ENCODE measurements around the gene SSR4. TPM values are rescaled to one million over a fixed set of nuclear protein-coding genes. Genes with fewer than 3 reads are reported as not detected.

SSR4 gene
- total and polyA plus RNA-seq, 2 of the 8 experiments (the other 6 are each of a cell fraction or from before 2014, with no cell fraction given) = 168 to 642 TPM

GRCh38 chrX:153800746-153801145 is 6.3 kb downstream of the SSR4 start:
- H3K4me1 ChIP-seq (replicated peaks in 1 of 4; ENCODE audit: control insufficient read depth in 3 of 4, insufficient read depth in 4 of 4, low read length in 3 of 4) = peaks cover 0 to 8% (median 2%) of the 10 kb centered on the region in 4 experiments; a peak in 2 of 7 replicates
- no peak for DNase-seq (ENCODE audit: low read depth in 1 of 2, low spot score in 2 of 2)

More at GRCh38 chrX:153800746-153801145, 6.3 kb downstream of the SSR4 start:
- Histone ChIP-seq H3K79me1 (ENCODE audit: low read depth, low read length) (no peaks in the 10 kb centered on the region; the same call in none of the 2 replicates), H3K14ac (ENCODE audit: insufficient read length) (no peak overlapping the region), H3K79me2 (ENCODE audit: control insufficient read depth in 1 of 2, insufficient read depth in 2 of 2, low read length in 2 of 2) (peaks cover 0 to 4% of the 10 kb centered on the region in 2 experiments; a peak in 1 of 4 replicates), H2BK5ac (ENCODE audit: low read depth, low read length) (no peak overlapping the region), H4K5ac (ENCODE audit: insufficient read length, low read depth, low read length) (no peak overlapping the region), H3K18ac (ENCODE audit: extremely low read depth, low read length) (no peak overlapping the region), H4K20me1 (replicated peaks in 1 of 2; ENCODE audit: control insufficient read depth in 1 of 2, insufficient read depth in 2 of 2, low read length in 2 of 2) (peaks cover 2 to 10% of the 10 kb centered on the region in 2 experiments), H3K4me3 (ENCODE audit: extremely low read depth in 1 of 4, insufficient read depth in 2 of 4, low read depth in 3 of 4, low read length in 4 of 4) (no peak overlapping the region), H3K36me3 (ENCODE audit: control insufficient read depth in 2 of 4, insufficient read depth in 4 of 4, low read length in 3 of 4) (peaks cover 0 to 38% (median 6%) of the 10 kb centered on the region in 4 experiments; a peak in 3 of 8 replicates), H2BK15ac (ENCODE audit: low read length) (no peak overlapping the region), H3K4me2 (ENCODE audit: insufficient read depth in 1 of 2, low read depth in 2 of 2, low read length in 2 of 2) (no peak overlapping the region), H3K27me3 (replicated peaks in 1 of 4; ENCODE audit: control insufficient read depth in 3 of 4, extremely low read depth in 1 of 4, insufficient read depth in 3 of 4, low read length in 3 of 4) (no peaks in the 10 kb centered on the region), H2AK5ac (ENCODE audit: low read depth, low read length) (no peak overlapping the region), H2BK20ac (ENCODE audit: low read length) (no peak overlapping the region), H3K27ac (ENCODE audit: low read depth, low read length) (no peak overlapping the region), H3K4ac (replicated peaks; ENCODE audit: insufficient read length, low read depth, low read length) (no peak overlapping the region), H3K23me2 (ENCODE audit: low read depth, low read length) (no peaks in the 10 kb centered on the region), H3K9me3 (ENCODE audit: insufficient read depth in 2 of 2, low read depth in 1 of 2, low read length in 1 of 2) (no peaks in the 10 kb centered on the region), H2BK12ac (ENCODE audit: low read depth, low read length) (no peak overlapping the region), H3K56ac (replicated peaks; ENCODE audit: insufficient read length, low read depth, low read length) (no peak overlapping the region), H2AFZ (ENCODE audit: low read length) (no peak overlapping the region), H3K9ac (replicated peaks in 1 of 4; ENCODE audit: extremely low read depth in 1 of 4, low read depth in 3 of 4, low read length in 3 of 4) (no peak overlapping the region), H2BK120ac (replicated peaks; ENCODE audit: low read depth, low read length) (no peak overlapping the region), H3K23ac (ENCODE audit: insufficient read length) (no peak overlapping the region), H4K8ac (ENCODE audit: extremely low read depth, insufficient read depth, low read length) (no peak overlapping the region), H4K91ac (replicated peaks; ENCODE audit: insufficient read length, low read length) (no peak overlapping the region)
- CTCF ChIA-PET (ENCODE audit: partially characterized antibody) = interaction anchor here (1.7 kb wide), 1 partner anchor 28 kb away, joined by 6 read pairs; no protein-coding TSS in a partner anchor
- POLR2A ChIA-PET (ENCODE audit: partially characterized antibody) = interaction anchor here (0.7 to 2.9 kb wide), 9 partner anchors 8 to 145 kb away, joined by 3 to 11 read pairs (median 4); partner anchors contain the start of gene L1CAM
- WGBS, 2 experiments (ENCODE audit: extremely low coverage in 1 of 2, insufficient coverage in 1 of 2, insufficient read length in 1 of 2, insufficient replicate concordance in 2 of 2, low coverage in 1 of 2, low lambda C conversion rate in 2 of 2, missing lambda C conversion rate in 1 of 2) = 75% methylated on average over 5 of the region's 7 CpGs; no CpG with 5 or more reads in 1 of the 2 experiments
- no peak for TF ChIP-seq CBX5 (IDR thresholded peaks at IDR 0.05; ENCODE audit: low read depth, low read length)
- FAIRE-seq = no peak

Measured in H1 (cell line).